Gastrocnemius medialis (tissue), 4 donors: ENCODE measurements around the gene MACROD2. TPM values are rescaled to one million over a fixed set of nuclear protein-coding genes. Genes with fewer than 3 reads are reported as not detected.

ENCODE experiments used
- ATAC-seq, 2 donors: fragments of 150-250 bp; one replicate each; pipeline ENCODE4 v1.9.1; 2016
- DNase-seq, 2 donors: peaks; one replicate each; pipeline ENCODE4 v3.0.0-alpha.2; 2019
- H3K27ac ChIP-seq, 4 donors: fragments of 200-600 bp; sonication (generic); 1 replicate in 1 of 4; 2 replicates in 3 of 4; pipeline ENCODE4 v1.5.1; 2016 to 2018; ENCODE audit warnings: mild to moderate bottlenecking in 2 of 4, moderate library complexity in 1 of 4
- H3K27me3 ChIP-seq, 3 donors: fragments of 200-600 bp; sonication (generic) in 2 of 3; 1 replicate in 1 of 3; 2 replicates in 2 of 3; pipeline versions ENCODE4 v1.5.1 to v1.6.0; 2016 to 2019; ENCODE audit warnings: mild to moderate bottlenecking in 1 of 3, moderate library complexity in 1 of 3
- H3K36me3 ChIP-seq, 2 donors: fragments of 200-600 bp; sonication (generic) in 1 of 2; one replicate each; pipeline ENCODE4 v1.5.1; 2017 to 2018
- H3K4me1 ChIP-seq, 2 donors: fragments of 200-600 bp; sonication (generic) in 1 of 2; one replicate each; pipeline ENCODE4 v1.5.1; 2016 to 2017; ENCODE audit warnings: mild to moderate bottlenecking in 2 of 2
- H3K4me3 ChIP-seq, 4 donors: fragments of 200-600 bp; sonication (generic) in 3 of 4; 1 replicate in 1 of 4; 2 replicates in 3 of 4; pipeline ENCODE4 v1.5.1; 2016 to 2019; ENCODE audit warnings: mild to moderate bottlenecking in 2 of 4
- H3K9me3 ChIP-seq, 3 donors: fragments of 200-600 bp; sonication (generic) in 2 of 3; 1 replicate in 1 of 3; 2 replicates in 2 of 3; pipeline ENCODE4 v1.5.1; 2016 to 2019
- CTCF ChIP-seq, 5 experiments: fragments of 450-650 bp in 3 of 5; fragments of 200-600 bp in 2 of 5; sonication (generic) in 2 of 5; IDR thresholded peaks in 4 of 5; conservative IDR thresholded peaks in 1 of 5; 1 replicate in 4 of 5; 2 replicates in 1 of 5; pipeline ENCODE4 v1.5.1; 2016 to 2019; ENCODE audit warnings: antibody characterized with exemption in 5 of 5, mild to moderate bottlenecking in 3 of 5, moderate library complexity in 3 of 5
- POLR2A ChIP-seq, 2 donors: fragments of 450-650 bp; IDR thresholded peaks; one replicate each; pipeline ENCODE4 v1.6.1; 2017; ENCODE audit warnings: antibody characterized with exemption in 2 of 2, mild to moderate bottlenecking in 2 of 2, moderate library complexity in 2 of 2
- in situ Hi-C, 4 donors: fragments of 200-750 bp; cut with MboI; loops; one replicate each; pipeline versions ENCODE4 v1.15.0 to v1.8.0; 2017; ENCODE audit warnings: low sequenced_read_pairs in 4 of 4
- intact Hi-C: fragments of 100-400 bp; cut with DNase I; formaldehyde crosslinking; loops from one replicate; pipeline ENCODE4 v1.15.1; 2023; ENCODE audit warnings: low total_unique reads
- total RNA-seq, 4 donors: library from RNA; depleted of rRNA; stranded (reverse); fragments of >200 nt; gene quantifications; one replicate each; pipeline versions ENCODE4 v1.1.0 to v1.2.3, GENCODE V29; 2016

The MACROD2 gene
- total RNA-seq, 4 donors from 2014 or later = 1.8 to 10.2 (median 3.6) TPM

- TF ChIP-seq CTCF (IDR thresholded peaks at IDR 0.05 in 4 of 5, conservative IDR thresholded peaks at IDR 0.05 in 1 of 5) (no peak), POLR2A (IDR thresholded peaks at IDR 0.05) (no peak)
- H3K9me3 ChIP-seq = no peaks in the 10 kb centered on the region
- DNase-seq = no peak
- no peak for ATAC-seq
- in situ Hi-C loops = no loop called here
- no peak overlapping the region for H3K27ac ChIP-seq
- H3K36me3 ChIP-seq = no peaks in the 10 kb centered on the region
- H3K4me3 ChIP-seq = no peak overlapping the region
- H3K4me1 ChIP-seq = no peaks in the 10 kb centered on the region
- H3K27me3 ChIP-seq = no peaks in the 10 kb centered on the region
- intact Hi-C loops = no loop called here
These were observed 1074.0 kb downstream of the MACROD2 start for GRCh38 chr20:15069355-15069754.

- ATAC-seq (no peak), DNase-seq (no peak)
- Histone ChIP-seq H3K36me3 (no peaks in the 10 kb centered on the region), H3K9me3 (no peaks in the 10 kb centered on the region), H3K4me1 (no peaks in the 10 kb centered on the region), H3K4me3 (no peak overlapping the region), H3K27ac (no peak overlapping the region), H3K27me3 (no peaks in the 10 kb centered on the region)
- in situ Hi-C loops = no loop called here
- TF ChIP-seq POLR2A (IDR thresholded peaks at IDR 0.05) (no peak), CTCF (IDR thresholded peaks at IDR 0.05 in 4 of 5, conservative IDR thresholded peaks at IDR 0.05 in 1 of 5) (no peak)
- intact Hi-C loops = no loop called here
These were observed 1075.9 kb downstream of the MACROD2 start for GRCh38 chr20:15071085-15071808.

GRCh38 chr20:15072316-15072715 is 1077.0 kb downstream of the MACROD2 start:
- Histone ChIP-seq H3K4me1 (no peaks in the 10 kb centered on the region), H3K27me3 (no peaks in the 10 kb centered on the region), H3K4me3 (no peak overlapping the region), H3K36me3 (no peaks in the 10 kb centered on the region), H3K27ac (no peak overlapping the region), H3K9me3 (no peaks in the 10 kb centered on the region)
- intact Hi-C loops = no loop called here
- in situ Hi-C loops = no loop called here
- no peak for DNase-seq
- no peak for TF ChIP-seq CTCF (IDR thresholded peaks at IDR 0.05 in 4 of 5, conservative IDR thresholded peaks at IDR 0.05 in 1 of 5)
- TF ChIP-seq POLR2A (IDR thresholded peaks at IDR 0.05) = no peak
- ATAC-seq = no peak

- intact Hi-C loops = no loop called here
- no peak for DNase-seq
- Histone ChIP-seq H3K27me3 (no peaks in the 10 kb centered on the region), H3K36me3 (no peaks in the 10 kb centered on the region), H3K27ac (no peak overlapping the region), H3K4me1 (no peaks in the 10 kb centered on the region), H3K9me3 (no peaks in the 10 kb centered on the region), H3K4me3 (no peak overlapping the region)
- no peak for TF ChIP-seq POLR2A (IDR thresholded peaks at IDR 0.05)
- no peak for TF ChIP-seq CTCF (IDR thresholded peaks at IDR 0.05 in 4 of 5, conservative IDR thresholded peaks at IDR 0.05 in 1 of 5)
- no peak for ATAC-seq
- in situ Hi-C loops = no loop called here
These were observed 1080.3 kb downstream of the MACROD2 start for GRCh38 chr20:15075586-15075985.

GRCh38 chr20:15076785-15077184 is 1081.5 kb downstream of the MACROD2 start:
- ATAC-seq = no peak
- in situ Hi-C loops (no loop called here), intact Hi-C loops (no loop called here)
- no peak for DNase-seq
- no peaks in the 10 kb centered on the region for H3K4me1 ChIP-seq
- no peak overlapping the region for H3K4me3 ChIP-seq
- no peaks in the 10 kb centered on the region for H3K27me3 ChIP-seq
- no peak for TF ChIP-seq CTCF (IDR thresholded peaks at IDR 0.05 in 4 of 5, conservative IDR thresholded peaks at IDR 0.05 in 1 of 5)
- TF ChIP-seq POLR2A (IDR thresholded peaks at IDR 0.05) = no peak
- no peaks in the 10 kb centered on the region for H3K9me3 ChIP-seq
- no peak overlapping the region for H3K27ac ChIP-seq
- no peaks in the 10 kb centered on the region for H3K36me3 ChIP-seq
